NB4 (cell line): Measurements from ENCODE around the gene TAS1R2.

Source experiments
- DNase-seq: peaks from one replicate; pipeline ENCODE4 v3.0.0; 2010; ENCODE audit warnings: low read depth
- H3K4me3 ChIP-seq: one replicate; pipeline ENCODE4 v1.5.1; 2011; ENCODE audit warnings: mild to moderate bottlenecking, low read depth, low read length, moderate library complexity
- MYC ChIP-seq: IDR thresholded peaks from 2 replicates; pipeline ENCODE4 v1.6.1; 2011; ENCODE audit warnings: low read depth, low read length
- POLR2A ChIP-seq: IDR thresholded peaks from 2 replicates; pipeline ENCODE4 v1.6.1; 2011; ENCODE audit warnings: mild to moderate bottlenecking; ENCODE audit not compliant: insufficient read length; ENCODE audit errors: extremely low read depth
- TF ChIP-seq, protein P1 (sequence below): IDR thresholded peaks from one replicate; pipeline ENCODE4 v1.5.1; 2012; ENCODE audit warnings: low read depth, low read length
- TF ChIP-seq, protein P2 (sequence below): IDR thresholded peaks from 2 replicates; pipeline ENCODE4 v1.6.1; 2011; ENCODE audit warnings: low read depth, low read length

The TAS1R2 gene

GRCh38 chr1:18881642-18882431, 22.4 kb upstream of the TAS1R2 start:
- DNase-seq: no peak
- TF ChIP-seq, protein P1, sequence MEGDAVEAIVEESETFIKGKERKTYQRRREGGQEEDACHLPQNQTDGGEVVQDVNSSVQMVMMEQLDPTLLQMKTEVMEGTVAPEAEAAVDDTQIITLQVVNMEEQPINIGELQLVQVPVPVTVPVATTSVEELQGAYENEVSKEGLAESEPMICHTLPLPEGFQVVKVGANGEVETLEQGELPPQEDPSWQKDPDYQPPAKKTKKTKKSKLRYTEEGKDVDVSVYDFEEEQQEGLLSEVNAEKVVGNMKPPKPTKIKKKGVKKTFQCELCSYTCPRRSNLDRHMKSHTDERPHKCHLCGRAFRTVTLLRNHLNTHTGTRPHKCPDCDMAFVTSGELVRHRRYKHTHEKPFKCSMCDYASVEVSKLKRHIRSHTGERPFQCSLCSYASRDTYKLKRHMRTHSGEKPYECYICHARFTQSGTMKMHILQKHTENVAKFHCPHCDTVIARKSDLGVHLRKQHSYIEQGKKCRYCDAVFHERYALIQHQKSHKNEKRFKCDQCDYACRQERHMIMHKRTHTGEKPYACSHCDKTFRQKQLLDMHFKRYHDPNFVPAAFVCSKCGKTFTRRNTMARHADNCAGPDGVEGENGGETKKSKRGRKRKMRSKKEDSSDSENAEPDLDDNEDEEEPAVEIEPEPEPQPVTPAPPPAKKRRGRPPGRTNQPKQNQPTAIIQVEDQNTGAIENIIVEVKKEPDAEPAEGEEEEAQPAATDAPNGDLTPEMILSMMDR: no peak
- TF ChIP-seq, protein P2, sequence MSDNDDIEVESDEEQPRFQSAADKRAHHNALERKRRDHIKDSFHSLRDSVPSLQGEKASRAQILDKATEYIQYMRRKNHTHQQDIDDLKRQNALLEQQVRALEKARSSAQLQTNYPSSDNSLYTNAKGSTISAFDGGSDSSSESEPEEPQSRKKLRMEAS: no peak
- TF ChIP-seq MYC: no peak
- TF ChIP-seq POLR2A: no peak
- H3K4me3 ChIP-seq: no peak overlapping the region

DNA sequence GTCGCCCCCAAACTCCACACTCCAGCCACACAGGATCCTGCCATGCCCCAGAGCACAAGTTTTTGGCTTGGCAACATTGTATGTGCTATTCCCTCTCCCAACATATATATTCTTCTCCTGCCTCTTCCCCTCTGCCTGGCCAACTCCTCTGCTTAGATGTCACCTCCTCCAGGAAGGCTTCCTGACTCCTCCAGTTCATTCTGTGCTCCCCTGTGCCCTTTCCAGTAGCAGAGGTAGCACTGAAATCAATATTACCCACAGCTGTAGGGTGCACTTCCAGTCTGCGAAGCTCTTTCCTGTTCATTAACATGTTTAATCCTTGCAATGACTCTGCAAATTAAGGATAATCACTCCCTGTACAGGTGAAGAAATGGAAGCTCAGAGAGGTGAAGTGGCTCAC, 21.7 kb upstream of the TAS1R2 start:
- H3K4me3 ChIP-seq: no peak overlapping the region
- TF ChIP-seq POLR2A (no peak), MYC (no peak)
- TF ChIP-seq, protein P2: no peak
- TF ChIP-seq, protein P1: no peak
- no peak for DNase-seq

DNA sequence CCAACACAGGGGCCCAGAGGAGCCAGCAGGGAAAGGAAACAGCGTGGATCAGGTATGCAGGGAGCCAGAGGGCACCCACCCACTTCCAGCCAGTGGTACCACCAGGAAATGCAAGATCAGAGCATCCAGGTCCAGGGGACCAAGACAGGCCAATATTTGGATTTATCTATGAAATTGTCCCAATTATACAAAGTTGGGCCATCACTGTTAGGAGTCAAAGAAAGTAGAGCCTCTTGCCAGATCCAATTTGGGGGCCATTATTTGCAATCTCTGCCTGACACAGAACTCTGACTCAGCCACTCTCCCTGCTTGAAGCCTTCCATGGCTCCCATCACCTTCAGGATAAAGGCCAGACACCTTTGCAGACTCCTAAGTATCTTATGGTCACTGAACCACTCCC, 21.1 kb upstream of the TAS1R2 start:
- TF ChIP-seq, protein P1: no peak
- TF ChIP-seq POLR2A: no peak
- TF ChIP-seq MYC: no peak
- TF ChIP-seq, protein P2: no peak
- no peak for DNase-seq

DNA sequence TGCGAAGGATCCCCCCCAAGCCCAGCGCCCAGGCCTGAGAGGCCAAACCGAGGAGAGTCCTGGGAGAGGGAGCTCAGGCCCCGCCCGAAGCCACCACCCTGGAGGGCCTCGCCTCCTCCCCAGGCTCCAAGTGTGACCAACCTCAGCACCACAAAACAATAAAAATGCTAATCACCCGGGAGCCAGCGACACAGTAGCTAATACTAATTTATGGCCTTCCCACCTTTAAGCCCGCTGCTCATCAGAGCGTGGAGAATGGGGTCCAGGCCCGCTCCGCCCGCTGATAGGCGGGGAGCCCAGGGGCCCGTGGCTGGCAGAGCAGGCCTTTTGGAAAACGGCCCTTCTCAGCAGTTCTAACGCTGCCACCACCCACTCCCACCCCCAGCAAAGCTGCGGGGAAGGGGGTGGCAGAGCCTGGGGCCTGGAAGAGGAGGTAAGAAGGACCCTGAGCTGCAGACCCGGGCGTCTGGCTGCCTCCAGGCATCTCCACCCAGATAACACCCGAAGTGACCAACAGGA, 20.4 kb upstream of the TAS1R2 start:
- H3K4me3 ChIP-seq: no peak overlapping the region
- DNase-seq: no peak
- TF ChIP-seq, protein P2: no peak
- TF ChIP-seq POLR2A: no peak
- TF ChIP-seq MYC: no peak
- TF ChIP-seq, protein P1: no peak

More for the DNA sequence above, 21.1 kb upstream of the TAS1R2 start:
- no peak overlapping the region for H3K4me3 ChIP-seq

DNA sequence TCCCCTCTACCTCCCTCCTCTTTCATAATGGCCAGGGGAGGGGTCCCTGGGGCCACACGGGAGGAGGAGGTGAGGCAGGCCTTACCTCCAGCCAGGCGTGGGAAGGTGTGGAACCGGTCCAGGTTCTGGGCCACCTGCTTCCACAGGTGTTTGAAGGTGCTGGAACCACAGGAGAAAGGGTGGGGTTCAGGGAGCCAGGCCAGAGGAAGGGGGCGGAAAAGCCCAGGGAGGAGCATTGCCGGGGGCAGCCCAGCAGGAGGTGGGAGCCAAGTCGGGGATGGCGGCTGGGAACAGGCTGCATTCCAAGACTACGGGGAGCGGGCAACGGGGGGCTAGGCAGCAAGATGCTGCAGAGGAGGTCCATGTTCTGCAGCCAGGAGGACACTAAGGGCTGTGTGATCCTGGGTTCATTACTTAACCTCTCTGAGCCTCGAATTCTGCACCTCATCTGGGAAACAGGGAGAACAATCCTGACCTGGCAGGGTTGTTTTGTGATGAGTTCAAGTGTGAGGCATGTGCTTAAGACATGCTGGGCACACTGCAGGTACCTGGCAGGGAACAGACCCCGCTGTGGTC, 19.8 kb upstream of the TAS1R2 start:
- H3K4me3 ChIP-seq: no peak overlapping the region
- DNase-seq: no peak
- TF ChIP-seq, protein P2: no peak
- TF ChIP-seq POLR2A (no peak), MYC (no peak)
- TF ChIP-seq, protein P1: no peak
